Nephron progenitor cell (in vitro differentiated cells): ENCODE measurements around the gene SERAC1.

ENCODE experiments used
- DNase-seq: peaks from one replicate; pipeline ENCODE4 v3.0.0; 2021
- H3K27ac Mint-ChIP-seq: 2 replicates; pipeline ENCODE4 v1.8.0; 2021; ENCODE audit warnings: mild to moderate bottlenecking, moderate library complexity, mixed read lengths
- H3K27me3 Mint-ChIP-seq: 2 replicates; pipeline ENCODE4 v1.8.0; 2021; ENCODE audit warnings: mild to moderate bottlenecking, low read depth, mixed read lengths; ENCODE audit not compliant: poor library complexity
- H3K36me3 Mint-ChIP-seq: 2 replicates; pipeline ENCODE4 v1.8.0; 2021; ENCODE audit warnings: low read depth, mixed read lengths
- H3K4me1 Mint-ChIP-seq: 2 replicates; pipeline ENCODE4 v1.8.0; 2021; ENCODE audit warnings: mixed read lengths
- H3K4me3 Mint-ChIP-seq: 2 replicates; pipeline ENCODE4 v1.8.0; 2021; ENCODE audit warnings: mild to moderate bottlenecking, moderate library complexity, mixed read lengths
- H3K9me3 Mint-ChIP-seq: 2 replicates; pipeline ENCODE4 v1.8.0; 2021; ENCODE audit warnings: mild to moderate bottlenecking, moderate library complexity, mixed read lengths
- TF ChIP-seq, protein P1 (sequence below): fragments of 200-600 bp; sonication (generic); IDR thresholded peaks from 2 replicates; pipeline ENCODE4 v1.5.0; 2021; ENCODE audit warnings: antibody characterized with exemption

The SERAC1 gene

DNA sequence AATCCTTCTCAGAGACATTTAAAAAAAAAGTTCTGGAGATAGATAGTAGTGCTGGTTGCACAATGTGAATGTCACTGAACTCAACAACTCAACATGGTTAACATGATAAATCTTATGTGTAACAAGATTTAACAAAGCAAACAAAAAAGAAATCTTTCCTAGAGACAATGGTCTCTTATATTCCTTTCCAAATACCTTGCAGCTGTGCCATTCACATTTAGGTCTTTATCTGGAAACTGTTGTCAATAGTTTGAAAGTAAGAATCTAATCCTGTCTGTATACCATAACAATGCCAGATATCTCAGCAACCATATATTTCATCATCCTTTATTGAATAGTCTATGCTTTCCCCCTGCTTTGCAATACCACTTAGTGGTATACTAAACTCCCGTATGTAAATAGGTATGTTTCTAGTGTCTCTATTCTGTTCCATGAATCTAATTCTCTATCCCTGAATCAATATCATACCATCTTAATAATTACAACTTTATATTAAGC is 2.1 kb downstream of the SERAC1 start:
- Mint-ChIP-seq H3K36me3 (no peaks in the 10 kb centered on the region), H3K9me3 (no peaks in the 10 kb centered on the region), H3K27ac (no peak overlapping the region), H3K27me3 (peaks cover 3% of the 10 kb centered on the region), H3K4me1 (peaks cover 17% of the 10 kb centered on the region), H3K4me3 (no peak overlapping the region)
- TF ChIP-seq, protein P1, sequence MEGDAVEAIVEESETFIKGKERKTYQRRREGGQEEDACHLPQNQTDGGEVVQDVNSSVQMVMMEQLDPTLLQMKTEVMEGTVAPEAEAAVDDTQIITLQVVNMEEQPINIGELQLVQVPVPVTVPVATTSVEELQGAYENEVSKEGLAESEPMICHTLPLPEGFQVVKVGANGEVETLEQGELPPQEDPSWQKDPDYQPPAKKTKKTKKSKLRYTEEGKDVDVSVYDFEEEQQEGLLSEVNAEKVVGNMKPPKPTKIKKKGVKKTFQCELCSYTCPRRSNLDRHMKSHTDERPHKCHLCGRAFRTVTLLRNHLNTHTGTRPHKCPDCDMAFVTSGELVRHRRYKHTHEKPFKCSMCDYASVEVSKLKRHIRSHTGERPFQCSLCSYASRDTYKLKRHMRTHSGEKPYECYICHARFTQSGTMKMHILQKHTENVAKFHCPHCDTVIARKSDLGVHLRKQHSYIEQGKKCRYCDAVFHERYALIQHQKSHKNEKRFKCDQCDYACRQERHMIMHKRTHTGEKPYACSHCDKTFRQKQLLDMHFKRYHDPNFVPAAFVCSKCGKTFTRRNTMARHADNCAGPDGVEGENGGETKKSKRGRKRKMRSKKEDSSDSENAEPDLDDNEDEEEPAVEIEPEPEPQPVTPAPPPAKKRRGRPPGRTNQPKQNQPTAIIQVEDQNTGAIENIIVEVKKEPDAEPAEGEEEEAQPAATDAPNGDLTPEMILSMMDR = no peak
- no peak for DNase-seq

DNA sequence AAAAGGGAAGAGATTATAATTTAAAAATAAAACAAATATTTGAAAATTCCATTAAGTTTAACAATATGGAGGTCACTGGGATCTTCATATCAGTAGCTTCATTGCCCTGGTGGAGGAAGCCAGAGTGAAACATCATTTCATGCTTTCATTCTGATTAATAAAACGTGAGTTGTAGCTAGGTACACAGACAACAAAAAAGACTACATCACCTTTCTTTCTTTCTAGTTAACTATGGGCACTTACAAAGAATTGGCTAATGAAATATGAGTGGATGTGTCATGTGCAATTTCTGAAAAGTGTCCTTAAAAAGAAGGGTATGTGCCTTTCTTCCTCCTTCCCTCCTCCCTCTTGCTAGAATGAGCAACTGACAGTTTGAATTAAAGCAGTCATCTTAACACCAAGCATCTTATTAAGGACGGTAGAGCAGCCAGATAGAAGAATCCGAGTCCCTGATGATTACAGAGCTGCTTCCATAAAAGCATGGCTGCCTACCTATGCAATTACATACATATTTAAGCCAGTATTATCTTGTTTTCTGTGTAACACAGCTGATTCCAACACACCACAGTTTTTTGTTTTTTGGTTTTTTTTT is 3.4 kb downstream of the SERAC1 start:
- no peaks in the 10 kb centered on the region for H3K36me3 Mint-ChIP-seq
- DNase-seq = no peak
- H3K4me3 Mint-ChIP-seq = no peak overlapping the region
- H3K27me3 Mint-ChIP-seq = peaks cover 3% of the 10 kb centered on the region
- no peak overlapping the region for H3K27ac Mint-ChIP-seq
- no peaks in the 10 kb centered on the region for H3K9me3 Mint-ChIP-seq
- peaks cover 17% of the 10 kb centered on the region for H3K4me1 Mint-ChIP-seq
- TF ChIP-seq, protein P1 = no peak

DNA sequence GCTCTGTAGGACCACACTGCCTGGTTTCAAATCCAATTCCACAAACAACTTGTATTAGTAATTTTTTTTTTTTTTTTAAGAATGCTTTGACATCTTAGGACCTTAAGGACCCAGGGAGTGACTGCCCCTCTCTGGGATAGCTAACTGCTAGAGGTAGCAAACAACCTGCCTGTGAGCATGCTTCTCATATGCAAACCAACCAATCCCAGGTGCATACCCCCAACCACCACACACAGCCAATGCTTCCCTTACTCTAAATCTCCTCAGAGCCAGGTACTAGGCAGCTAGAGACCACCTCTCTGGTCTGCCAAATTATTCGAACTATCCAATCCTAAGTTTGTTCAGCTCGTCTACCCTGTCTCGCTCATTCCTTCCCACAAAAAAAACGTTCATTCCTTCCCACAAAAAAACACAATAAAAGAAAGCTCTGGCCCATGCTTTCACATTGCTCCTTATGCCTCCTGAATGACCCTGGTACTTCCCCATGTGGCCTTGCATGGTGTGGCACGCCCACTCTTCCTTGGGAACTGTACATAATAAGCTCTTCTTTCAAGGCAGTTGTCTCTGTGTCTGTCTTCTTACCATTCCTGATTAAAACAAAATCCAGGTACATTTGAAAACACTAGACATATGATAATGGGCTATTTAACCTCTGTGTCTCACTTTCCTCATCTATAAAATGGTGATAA is 6.4 kb downstream of the SERAC1 start:
- no peaks in the 10 kb centered on the region for H3K9me3 Mint-ChIP-seq
- peaks cover 7% of the 10 kb centered on the region for H3K4me1 Mint-ChIP-seq

DNA sequence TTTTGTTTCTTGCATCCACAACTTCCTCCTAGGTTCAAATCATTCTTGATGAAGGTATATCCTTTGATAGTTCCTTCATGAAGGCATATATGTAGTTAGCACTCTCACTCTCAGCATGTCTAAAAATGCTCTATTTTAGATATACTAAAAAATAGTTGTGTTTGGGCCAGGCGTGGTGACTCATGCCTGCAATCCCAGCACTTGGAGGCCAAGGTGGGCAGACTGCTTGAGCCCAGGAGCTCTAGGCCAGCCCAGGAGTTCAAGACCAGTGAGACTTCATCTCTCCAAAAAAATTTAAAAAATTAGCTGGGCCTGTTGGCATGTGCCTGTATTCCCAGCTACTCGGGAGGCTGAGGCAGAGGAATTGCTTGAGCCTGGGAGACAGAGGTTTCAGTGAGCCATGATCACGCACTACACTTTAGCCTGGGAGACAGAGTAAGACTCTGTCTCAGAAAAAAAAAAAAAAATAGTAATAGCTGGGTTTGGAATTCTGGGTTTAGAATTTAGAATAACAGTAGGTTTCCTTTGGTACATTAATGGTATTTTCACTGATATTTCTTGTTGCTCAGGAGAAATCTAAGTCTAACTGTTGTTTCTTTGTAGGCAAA is 7.0 kb downstream of the SERAC1 start:
- Mint-ChIP-seq H3K27ac (no peak overlapping the region), H3K4me3 (no peak overlapping the region), H3K9me3 (no peaks in the 10 kb centered on the region), H3K36me3 (peaks cover 12% of the 10 kb centered on the region), H3K27me3 (no peaks in the 10 kb centered on the region), H3K4me1 (peaks cover 5% of the 10 kb centered on the region)
- DNase-seq = no peak
- TF ChIP-seq, protein P1 = no peak

More for the DNA sequence above, 6.4 kb downstream of the SERAC1 start:
- H3K4me3 Mint-ChIP-seq = no peak overlapping the region
- TF ChIP-seq, protein P1 = no peak
- DNase-seq = no peak
- peaks cover 8% of the 10 kb centered on the region for H3K36me3 Mint-ChIP-seq
- no peaks in the 10 kb centered on the region for H3K27me3 Mint-ChIP-seq
- H3K27ac Mint-ChIP-seq = no peak overlapping the region

DNA sequence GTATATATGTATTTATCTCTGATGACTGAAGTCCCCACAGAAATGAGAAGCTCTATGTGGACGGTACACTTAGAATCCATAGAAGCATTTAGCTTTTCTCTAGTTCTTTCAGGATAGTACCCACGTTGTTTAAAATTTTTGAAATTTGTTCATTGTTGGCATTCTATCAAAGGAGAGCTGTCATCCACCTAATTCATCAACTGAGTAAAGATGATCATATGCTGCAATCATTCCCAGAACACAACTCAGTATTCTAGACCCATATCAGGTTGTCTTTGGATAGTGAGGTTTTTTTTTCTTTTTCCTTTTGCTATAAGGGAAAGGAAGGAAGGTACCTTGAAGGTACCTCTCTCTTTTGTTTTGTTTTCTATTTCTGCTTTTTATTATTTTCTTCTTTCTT is 9.3 kb downstream of the SERAC1 start:
- no peaks in the 10 kb centered on the region for H3K9me3 Mint-ChIP-seq
- H3K36me3 Mint-ChIP-seq = peaks cover 12% of the 10 kb centered on the region
- peaks cover 5% of the 10 kb centered on the region for H3K4me1 Mint-ChIP-seq
- no peak overlapping the region for H3K27ac Mint-ChIP-seq
- no peaks in the 10 kb centered on the region for H3K27me3 Mint-ChIP-seq
- DNase-seq = no peak
- TF ChIP-seq, protein P1 = no peak
- H3K4me3 Mint-ChIP-seq = no peak overlapping the region
